HEK293 (cell line): ENCODE data around the gene CFAP157.

ENCODE experiments used
- CTCF ChIA-PET: fragments of 350-600 bp; formaldehyde crosslinking; extraction: SDS; loops from one replicate; lab custom pipeline; 2021; ENCODE audit warnings: antibody characterized with exemption; lab: Yijun Ruan, JAX
- POLR2A ChIA-PET: fragments of 300-600 bp; formaldehyde crosslinking; extraction: SDS; loops from one replicate; lab custom pipeline; 2020; ENCODE audit warnings: antibody characterized with exemption, inconsistent platforms; lab: Yijun Ruan, JAX
- H3K27ac ChIP-seq: fragments of 200-500 bp; sonication (Bioruptor generic); 2 replicates; pipeline ENCODE4 v1.5.1; 2014; ENCODE audit warnings: low read depth, low read length, control low read depth, inconsistent platforms; ENCODE audit errors: extremely low read depth
- H3K36me3 ChIP-seq, 2 experiments: fragments of 200-500 bp in 1 of 2; sonication (Bioruptor generic) in 1 of 2; 1 replicate in 1 of 2; 2 replicates in 1 of 2; pipeline ENCODE4 v1.5.1; 2014 to 2017; ENCODE audit warnings: inconsistent platforms in 2 of 2, low read length in 2 of 2; ENCODE audit not compliant: control insufficient read depth in 2 of 2, insufficient read depth in 1 of 2
- H3K4me1 ChIP-seq: fragments of 200-500 bp; sonication (Bioruptor generic); 2 replicates; pipeline ENCODE4 v1.5.1; 2014; ENCODE audit warnings: mild to moderate bottlenecking, low read length, inconsistent platforms; ENCODE audit not compliant: control insufficient read depth, insufficient read depth
- H3K4me3 ChIP-seq: 2 replicates; pipeline ENCODE4 v1.5.1; 2011; ENCODE audit warnings: low read depth, mild to moderate bottlenecking, control low read depth, low read length, moderate library complexity
- H3K9me3 ChIP-seq: fragments of 200-500 bp; sonication (Bioruptor generic); 2 replicates; pipeline ENCODE4 v1.5.1; 2014; ENCODE audit warnings: low read depth, low read length, inconsistent platforms; ENCODE audit not compliant: control insufficient read depth, insufficient read depth
- EGR2 ChIP-seq: fragments of 450-650 bp; formaldehyde crosslinking; IDR thresholded peaks from 2 replicates; pipeline ENCODE4 v1.5.1; 2016; ENCODE audit warnings: low read depth, missing biosample characterization, missing genetic modification characterization
- OSR2 ChIP-seq: fragments of 450-650 bp; formaldehyde crosslinking; IDR thresholded peaks from 2 replicates; pipeline ENCODE4 v1.5.1; 2016; ENCODE audit warnings: missing biosample characterization, missing genetic modification characterization
- SP7 ChIP-seq: fragments of 450-650 bp; formaldehyde crosslinking; IDR thresholded peaks from 2 replicates; pipeline ENCODE4 v1.5.1; 2016; ENCODE audit warnings: missing biosample characterization, missing genetic modification characterization
- ZFHX2 ChIP-seq: fragments of 450-650 bp; formaldehyde crosslinking; conservative IDR thresholded peaks from 2 replicates; pipeline ENCODE4 v1.5.1; 2016; ENCODE audit warnings: missing biosample characterization, missing genetic modification characterization
- ZIC2 ChIP-seq: fragments of 450-650 bp; formaldehyde crosslinking; IDR thresholded peaks from 2 replicates; pipeline ENCODE4 v1.5.1; 2016; ENCODE audit warnings: missing biosample characterization, missing genetic modification characterization
- ZNF239 ChIP-seq: fragments of 450-650 bp; formaldehyde crosslinking; IDR thresholded peaks from 2 replicates; pipeline ENCODE4 v1.5.1; 2016; ENCODE audit warnings: missing biosample characterization, missing genetic modification characterization
- ZNF24 ChIP-seq: fragments of 450-650 bp; formaldehyde crosslinking; IDR thresholded peaks from 2 replicates; pipeline ENCODE4 v1.5.1; 2016; ENCODE audit warnings: missing biosample characterization, missing genetic modification characterization
- ZNF335 ChIP-seq: fragments of 450-650 bp; formaldehyde crosslinking; conservative IDR thresholded peaks from 2 replicates; pipeline ENCODE4 v1.5.1; 2016; ENCODE audit warnings: missing biosample characterization, missing genetic modification characterization
- ZNF341 ChIP-seq: fragments of 450-650 bp; formaldehyde crosslinking; IDR thresholded peaks from 2 replicates; pipeline ENCODE4; 2016; ENCODE audit warnings: low read depth, missing biosample characterization, missing genetic modification characterization
- ZNF549 ChIP-seq: fragments of 450-650 bp; IDR thresholded peaks from 2 replicates; pipeline ENCODE4 v1.5.1; 2018; ENCODE audit warnings: missing biosample characterization, missing genetic modification characterization, mild to moderate bottlenecking, inconsistent platforms, moderate library complexity
- ZNF621 ChIP-seq: fragments of 450-650 bp; formaldehyde crosslinking; IDR thresholded peaks from 2 replicates; pipeline ENCODE4 v1.5.1; 2017; ENCODE audit warnings: missing biosample characterization, missing genetic modification characterization
- ZNF785 ChIP-seq: fragments of 450-650 bp; formaldehyde crosslinking; IDR thresholded peaks from 2 replicates; pipeline ENCODE4 v1.5.1; 2016; ENCODE audit warnings: missing biosample characterization, missing genetic modification characterization
- ZNF792 ChIP-seq: fragments of 450-650 bp; formaldehyde crosslinking; IDR thresholded peaks from 2 replicates; pipeline ENCODE4 v1.5.1; 2016; ENCODE audit warnings: missing biosample characterization, missing genetic modification characterization
- TF ChIP-seq, protein P1 (sequence below): fragments of 450-650 bp; formaldehyde crosslinking; IDR thresholded peaks from 2 replicates; pipeline ENCODE4 v1.5.1; 2016; ENCODE audit warnings: missing biosample characterization, missing genetic modification characterization
- TF ChIP-seq, protein P2 (sequence below): fragments of 450-650 bp; formaldehyde crosslinking; IDR thresholded peaks from 2 replicates; pipeline ENCODE4; 2016; ENCODE audit warnings: missing biosample characterization, missing genetic modification characterization

CFAP157 gene

DNA sequence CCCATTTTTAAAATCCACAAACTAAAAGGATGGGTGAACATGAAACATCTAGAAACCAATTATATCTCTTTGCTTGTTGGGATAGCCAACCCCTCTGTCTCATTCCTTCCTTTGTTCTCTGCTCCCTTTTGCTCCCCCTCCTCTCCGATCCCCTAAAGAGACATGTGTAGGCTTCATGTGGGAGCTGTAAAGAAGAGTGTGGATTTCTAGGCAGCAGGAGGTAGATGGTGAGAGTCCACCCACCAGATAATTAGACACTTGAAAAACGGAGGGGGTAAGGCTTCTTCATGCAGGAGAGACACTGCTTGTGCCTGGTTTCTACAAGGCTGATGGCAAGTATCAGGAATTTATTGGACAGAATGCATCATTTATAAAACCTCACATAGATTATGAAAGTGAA is 27.3 kb upstream of the CFAP157 start:
- TF ChIP-seq ZNF549 (tag by site-specific recombination) (no peak), ZFHX2 (tag by site-specific recombination) (peak; percentile 38; the same call in 1 of the 2 replicates), EGR2 (tag by site-specific recombination) (peak; percentile 59; the same call in 1 of the 2 replicates), OSR2 (no peak), ZIC2 (tag by site-specific recombination) (no peak)
- TF ChIP-seq, protein P1, sequence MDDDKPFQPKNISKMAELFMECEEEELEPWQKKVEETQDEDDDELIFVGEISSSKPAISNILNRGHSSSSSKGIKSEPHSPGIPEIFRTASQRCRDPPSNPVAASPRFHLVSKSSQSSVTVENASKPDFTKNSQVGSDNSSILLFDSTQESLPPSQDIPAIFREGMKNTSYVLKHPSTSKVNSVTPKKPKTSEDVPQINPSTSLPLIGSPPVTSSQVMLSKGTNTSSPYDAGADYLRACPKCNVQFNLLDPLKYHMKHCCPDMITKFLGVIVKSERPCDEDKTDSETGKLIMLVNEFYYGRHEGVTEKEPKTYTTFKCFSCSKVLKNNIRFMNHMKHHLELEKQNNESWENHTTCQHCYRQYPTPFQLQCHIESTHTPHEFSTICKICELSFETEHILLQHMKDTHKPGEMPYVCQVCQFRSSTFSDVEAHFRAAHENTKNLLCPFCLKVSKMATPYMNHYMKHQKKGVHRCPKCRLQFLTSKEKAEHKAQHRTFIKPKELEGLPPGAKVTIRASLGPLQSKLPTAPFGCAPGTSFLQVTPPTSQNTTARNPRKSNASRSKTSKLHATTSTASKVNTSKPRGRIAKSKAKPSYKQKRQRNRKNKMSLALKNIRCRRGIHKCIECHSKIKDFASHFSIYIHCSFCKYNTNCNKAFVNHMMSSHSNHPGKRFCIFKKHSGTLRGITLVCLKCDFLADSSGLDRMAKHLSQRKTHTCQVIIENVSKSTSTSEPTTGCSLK (tag by site-specific recombination): no peak
- TF ChIP-seq, all 188 proteins: peak for 2
- CTCF ChIA-PET: no interaction called here
- peaks cover 0 to 67% of the 10 kb centered on the region in 2 experiments; a peak in 2 of 3 replicates for H3K36me3 ChIP-seq
- POLR2A ChIA-PET: no interaction called here
- no peaks in the 10 kb centered on the region for H3K9me3 ChIP-seq
- no peak overlapping the region for H3K4me3 ChIP-seq
- no peak overlapping the region for H3K27ac ChIP-seq
- H3K4me1 ChIP-seq: no peaks in the 10 kb centered on the region

DNA sequence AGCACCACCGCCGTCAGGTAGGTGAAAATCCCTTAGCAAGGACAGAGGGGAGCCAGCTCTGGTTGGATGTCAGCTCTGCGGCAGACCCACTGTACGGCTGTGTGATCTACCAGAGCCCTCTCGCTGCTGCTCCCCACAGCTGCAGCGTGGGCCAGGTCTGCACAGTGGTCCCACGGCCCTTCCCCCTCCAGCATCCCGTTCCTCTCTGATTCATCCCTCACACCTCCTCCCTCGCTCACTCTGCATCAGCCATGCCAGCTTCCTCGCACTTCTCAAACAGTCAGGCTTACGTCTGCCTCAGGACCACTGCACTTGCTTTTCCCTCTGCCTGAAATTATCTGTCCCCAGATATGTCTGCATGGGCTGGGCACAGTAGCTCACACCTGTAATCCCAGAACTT is 26.6 kb upstream of the CFAP157 start:
- CTCF ChIA-PET: no interaction called here
- no peak for TF ChIP-seq EGR2 (tag by site-specific recombination)
- TF ChIP-seq ZNF335 (tag by site-specific recombination): no peak
- TF ChIP-seq ZNF792 (tag by site-specific recombination): no peak
- POLR2A ChIA-PET: no interaction called here

DNA sequence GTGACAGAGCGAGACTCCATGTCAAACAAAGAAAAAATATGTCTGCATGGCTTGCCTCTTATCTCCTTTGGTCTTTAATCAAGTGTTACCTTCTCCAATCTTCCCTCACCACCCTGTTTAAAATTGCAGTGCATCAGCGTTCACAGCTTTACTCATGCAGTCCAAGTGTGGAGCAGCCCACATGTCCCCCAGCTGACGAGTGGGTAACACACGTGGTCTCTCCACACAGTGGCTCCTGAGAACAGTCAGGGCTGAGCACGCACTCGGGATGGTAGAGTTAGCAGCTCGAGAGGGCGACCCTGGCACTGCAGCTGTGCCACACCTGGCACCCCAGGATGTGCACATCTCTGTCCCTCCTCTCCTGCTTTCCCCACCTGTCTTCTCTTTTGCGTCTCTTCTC is 25.9 kb upstream of the CFAP157 start:
- peaks cover 0 to 63% of the 10 kb centered on the region in 2 experiments; a peak in 2 of 3 replicates for H3K36me3 ChIP-seq
- no peaks in the 10 kb centered on the region for H3K4me1 ChIP-seq
- H3K9me3 ChIP-seq: no peaks in the 10 kb centered on the region
- CTCF ChIA-PET: no interaction called here
- POLR2A ChIA-PET: no interaction called here
- no peak for TF ChIP-seq ZNF239 (tag by site-specific recombination)
- TF ChIP-seq ZNF341 (tag by site-specific recombination): no peak
- no peak for TF ChIP-seq ZNF24 (tag by site-specific recombination)
- no peak for TF ChIP-seq ZNF792 (tag by site-specific recombination)
- TF ChIP-seq SP7 (tag by site-specific recombination): no peak
- no peak for TF ChIP-seq ZNF621 (tag by site-specific recombination)
- TF ChIP-seq, protein P2, sequence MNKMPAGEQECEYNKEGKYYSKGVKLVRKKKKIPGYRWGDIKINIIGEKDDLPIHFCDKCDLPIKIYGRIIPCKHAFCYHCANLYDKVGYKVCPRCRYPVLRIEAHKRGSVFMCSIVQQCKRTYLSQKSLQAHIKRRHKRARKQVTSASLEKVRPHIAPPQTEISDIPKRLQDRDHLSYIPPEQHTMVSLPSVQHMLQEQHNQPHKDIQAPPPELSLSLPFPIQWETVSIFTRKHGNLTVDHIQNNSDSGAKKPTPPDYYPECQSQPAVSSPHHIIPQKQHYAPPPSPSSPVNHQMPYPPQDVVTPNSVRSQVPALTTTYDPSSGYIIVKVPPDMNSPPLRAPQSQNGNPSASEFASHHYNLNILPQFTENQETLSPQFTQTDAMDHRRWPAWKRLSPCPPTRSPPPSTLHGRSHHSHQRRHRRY (tag by site-specific recombination): no peak
- TF ChIP-seq ZNF785: no peak
- TF ChIP-seq, all 188 proteins: peak for 0
- no peak overlapping the region for H3K4me3 ChIP-seq
- no peak overlapping the region for H3K27ac ChIP-seq

More for the DNA sequence above, 26.6 kb upstream of the CFAP157 start:
- Histone ChIP-seq H3K27ac (no peak overlapping the region), H3K9me3 (no peaks in the 10 kb centered on the region), H3K4me1 (no peaks in the 10 kb centered on the region), H3K36me3 (peaks cover 0 to 67% of the 10 kb centered on the region in 2 experiments; a peak in 2 of 3 replicates), H3K4me3 (no peak overlapping the region)
